Hepatocyte (in vitro differentiated cells): Measurements from ENCODE around the gene G3BP1. TPM values are rescaled to one million over a fixed set of nuclear protein-coding genes. Genes with fewer than 3 reads are reported as not detected.

ENCODE experiments used
- DNase-seq: peaks from one replicate; pipeline ENCODE4 v3.0.0-alpha.2; 2016; ENCODE audit warnings: low spot score
- H2AFZ ChIP-seq: fragments of 200-600 bp; sonication (generic); 2 replicates; pipeline ENCODE4 v1.6.0; 2016; ENCODE audit warnings: antibody characterized with exemption, mild to moderate bottlenecking
- H3K27ac ChIP-seq: fragments of 200-600 bp; sonication (generic); 2 replicates; pipeline ENCODE4 v1.5.1; 2016; ENCODE audit warnings: mild to moderate bottlenecking
- H3K27me3 ChIP-seq: fragments of 200-600 bp; sonication (generic); 2 replicates; pipeline ENCODE4 v1.6.1; 2016
- H3K36me3 ChIP-seq: fragments of 200-600 bp; sonication (generic); replicated peaks from 2 replicates; pipeline ENCODE4 v1.5.1; 2016; ENCODE audit warnings: low read depth; ENCODE audit not compliant: insufficient read depth
- H3K4me1 ChIP-seq: fragments of 200-600 bp; sonication (generic); 2 replicates; pipeline ENCODE4 v1.5.1; 2016; ENCODE audit warnings: mild to moderate bottlenecking, moderate library complexity; ENCODE audit not compliant: insufficient read depth
- H3K4me2 ChIP-seq: fragments of 200-600 bp; sonication (generic); 2 replicates; pipeline ENCODE4 v1.6.0; 2016
- H3K4me3 ChIP-seq: fragments of 200-600 bp; sonication (generic); 2 replicates; pipeline ENCODE4 v1.5.1; 2016; ENCODE audit warnings: mild to moderate bottlenecking
- H3K79me2 ChIP-seq: fragments of 200-600 bp; sonication (generic); 2 replicates; pipeline ENCODE4 v1.6.0; 2017; ENCODE audit warnings: mild to moderate bottlenecking
- H3K9me2 ChIP-seq: fragments of 200-600 bp; sonication (generic); replicated peaks from 2 replicates; pipeline ENCODE4 v1.6.0; 2017; ENCODE audit warnings: mild to moderate bottlenecking; ENCODE audit not compliant: insufficient read depth
- H3K9me3 ChIP-seq: fragments of 200-600 bp; sonication (generic); 2 replicates; pipeline ENCODE4 v1.5.1; 2016; ENCODE audit warnings: low read depth, mild to moderate bottlenecking
- H4K20me1 ChIP-seq: fragments of 200-600 bp; sonication (generic); 2 replicates; pipeline ENCODE4 v1.6.0; 2016; ENCODE audit warnings: mild to moderate bottlenecking; ENCODE audit not compliant: insufficient read depth, poor library complexity, severe bottlenecking
- CTCF ChIP-seq: fragments of 200-600 bp; sonication (generic); IDR thresholded peaks from 2 replicates; pipeline ENCODE4 v1.5.1; 2016; ENCODE audit warnings: antibody characterized with exemption, mild to moderate bottlenecking; ENCODE audit not compliant: poor library complexity
- EZH2 ChIP-seq: fragments of 200-600 bp; sonication (generic); IDR thresholded peaks from 2 replicates; pipeline ENCODE4 v1.6.1; 2016; ENCODE audit warnings: antibody characterized with exemption, mild to moderate bottlenecking, borderline replicate concordance
- EZH2phosphoT487 ChIP-seq: fragments of 200-600 bp; sonication (generic); IDR thresholded peaks from one replicate; pipeline ENCODE4 v1.6.1; 2018; ENCODE audit warnings: antibody characterized with exemption, mild to moderate bottlenecking, low read depth, moderate library complexity; ENCODE audit not compliant: unreplicated experiment, severe bottlenecking
- WGBS: methylation state at CpG from one replicate; pipeline ENCODE4 v1.1.6; 2016; ENCODE audit warnings: low lambda C conversion rate; ENCODE audit errors: missing lambda C conversion rate; 5-methylcytosine and 5-hydroxymethylcytosine counted together
- polyA plus RNA-seq: library from polyadenylated mRNA; unstranded; fragments of >200 nt; fragmentation: Nextera tagmentation; extraction: Ambion mirVana; gene quantifications from 2 replicates; pipeline ENCODE4 v1.2.1, GENCODE V29; 2016
- total RNA-seq: library from RNA; depleted of rRNA; stranded (reverse); fragments of >200 nt; gene quantifications from 2 replicates; pipeline ENCODE4 v1.2.3, GENCODE V29; 2014

G3BP1 gene
- total and polyA plus RNA-seq, 2 experiments from 2014 or later, result 123 to 151 TPM

- H3K4me3 ChIP-seq, result no peak overlapping the region
- H4K20me1 ChIP-seq, result no peaks in the 10 kb centered on the region
- no peak overlapping the region for H2AFZ ChIP-seq
- no peaks in the 10 kb centered on the region for H3K27me3 ChIP-seq
- peaks cover 54% of the 10 kb centered on the region for H3K79me2 ChIP-seq
- no peak for DNase-seq
- WGBS, result 87% methylated on average over 4 of the region's 4 CpGs
- no peak overlapping the region for H3K27ac ChIP-seq
- no peaks in the 10 kb centered on the region for H3K9me2 ChIP-seq
- H3K4me1 ChIP-seq, result peaks cover 10% of the 10 kb centered on the region
- no peaks in the 10 kb centered on the region for H3K9me3 ChIP-seq
- H3K36me3 ChIP-seq, result no peaks in the 10 kb centered on the region
- TF ChIP-seq CTCF (no peak), EZH2 (no peak), EZH2phosphoT487 (no peak)
- no peak overlapping the region for H3K4me2 ChIP-seq
These were observed 20.2 kb upstream of the G3BP1 start for GRCh38 chr5:151751593-151751992.

- TF ChIP-seq CTCF, result no peak
- TF ChIP-seq EZH2, result no peak
- no peak for TF ChIP-seq EZH2phosphoT487
- peaks cover 56% of the 10 kb centered on the region for H3K79me2 ChIP-seq
These were observed 16.4 kb upstream of the G3BP1 start for GRCh38 chr5:151755383-151755782.

GRCh38 chr5:151757233-151758140 is 14.3 kb upstream of the G3BP1 start:
- peak overlapping the region; percentile 80 for H2AFZ ChIP-seq
- DNase-seq, result peak; percentile 32
- WGBS, result 23% methylated on average over 9 of the region's 9 CpGs

More at GRCh38 chr5:151755383-151755782, 16.4 kb upstream of the G3BP1 start:
- Histone ChIP-seq H3K4me2 (peak overlapping the region; percentile 86), H3K9me3 (no peaks in the 10 kb centered on the region), H3K4me1 (peaks cover 32% of the 10 kb centered on the region), H2AFZ (no peak overlapping the region), H4K20me1 (no peaks in the 10 kb centered on the region), H3K36me3 (no peaks in the 10 kb centered on the region), H3K27ac (peak overlapping the region; percentile 65), H3K9me2 (no peaks in the 10 kb centered on the region), H3K4me3 (no peak overlapping the region), H3K27me3 (no peaks in the 10 kb centered on the region)
- DNase-seq, result peak; percentile 66
- 41% methylated on average over 3 of the region's 3 CpGs for WGBS

More at GRCh38 chr5:151757233-151758140, 14.3 kb upstream of the G3BP1 start:
- Histone ChIP-seq H3K9me2 (no peaks in the 10 kb centered on the region), H4K20me1 (no peaks in the 10 kb centered on the region), H3K79me2 (peaks cover 41% of the 10 kb centered on the region), H3K9me3 (no peaks in the 10 kb centered on the region), H3K4me2 (peak overlapping the region; percentile 86), H3K4me1 (peaks cover 32% of the 10 kb centered on the region), H3K4me3 (peak overlapping the region; percentile 95), H3K27me3 (no peaks in the 10 kb centered on the region), H3K27ac (peak overlapping the region; percentile 91), H3K36me3 (no peaks in the 10 kb centered on the region)
- no peak for TF ChIP-seq CTCF
- no peak for TF ChIP-seq EZH2
- TF ChIP-seq EZH2phosphoT487, result no peak
